Stomach (tissue), 9 donors: Measurements from ENCODE around the gene TRIM4. TPM values are rescaled to one million over a fixed set of nuclear protein-coding genes. Genes with fewer than 3 reads are reported as not detected.
A peak's percentile ranks its signal among the peaks of the same experiment; 100 is the strongest.

Experiments used
- DNase-seq, 2 donors: peaks; one replicate each; pipeline versions ENCODE4 v3.0.0 to v3.0.0-alpha.2; 2013 to 2019
- H3K27ac ChIP-seq, 5 donors: fragments of 200-600 bp in 4 of 5; sonication (generic) in 4 of 5; one replicate each; pipeline ENCODE4 v1.5.1; 2013 to 2019; ENCODE audit warnings: mild to moderate bottlenecking in 1 of 5, moderate library complexity in 1 of 5
- H3K27me3 ChIP-seq, 3 donors: fragments of 200-600 bp; sonication (generic); one replicate each; pipeline ENCODE4 v1.5.1; 2017 to 2019; ENCODE audit warnings: mixed run types in 1 of 3
- H3K36me3 ChIP-seq, 4 donors: fragments of 200-600 bp; sonication (generic); 1 replicate in 3 of 4; 2 replicates in 1 of 4; pipeline ENCODE4 v1.5.1; 2016 to 2019
- H3K4me1 ChIP-seq, 4 donors: fragments of 200-600 bp; sonication (generic); one replicate each; pipeline ENCODE4 v1.5.1; 2016 to 2019
- H3K4me3 ChIP-seq, 4 donors: fragments of 200-600 bp; sonication (generic) in 3 of 4; one replicate each; pipeline ENCODE4 v1.5.1; 2016 to 2019; ENCODE audit warnings: mild to moderate bottlenecking in 1 of 4
- H3K9me3 ChIP-seq, 4 donors: fragments of 200-600 bp; sonication (generic); one replicate each; pipeline ENCODE4 v1.5.1; 2016 to 2019
- CTCF ChIP-seq, 7 experiments: fragments of 450-650 bp in 4 of 7; fragments of 200-600 bp in 3 of 7; sonication (generic) in 3 of 7; IDR thresholded peaks; one replicate each; pipeline ENCODE4 v1.5.1; 2016 to 2019; ENCODE audit warnings: antibody characterized with exemption in 7 of 7, control low read depth in 2 of 7, mild to moderate bottlenecking in 1 of 7
- EP300 ChIP-seq: sonication (generic); formaldehyde crosslinking; IDR thresholded peaks from one replicate; pipeline ENCODE4 v1.6.1; 2017; ENCODE audit warnings: antibody characterized with exemption
- POLR2A ChIP-seq, 4 donors: fragments of 450-650 bp; IDR thresholded peaks; one replicate each; pipeline ENCODE4 v1.6.1; 2016; ENCODE audit warnings: antibody characterized with exemption in 4 of 4, control low read depth in 2 of 4, mild to moderate bottlenecking in 1 of 4, moderate library complexity in 1 of 4
- POLR2AphosphoS5 ChIP-seq, 3 donors: sonication (generic); formaldehyde crosslinking; IDR thresholded peaks; one replicate each; pipeline ENCODE4 v1.6.1; 2016; ENCODE audit warnings: antibody characterized with exemption in 3 of 3
- WGBS, 5 donors: extraction: QIAGEN DNeasy Blood & Tissue Kit in 3 of 5; methylation state at CpG; one replicate each; pipeline versions ENCODE4 v1.1.5 to v1.1.7; 2013 to 2018; 5-methylcytosine and 5-hydroxymethylcytosine counted together
- intact Hi-C: fragments of 100-400 bp; cut with DNase I; formaldehyde crosslinking; loops from one replicate; pipeline ENCODE4 v1.15.1; 2023; ENCODE audit warnings: low total_unique reads
- polyA plus RNA-seq, 3 donors: library from polyadenylated mRNA; stranded (reverse); fragments of 200-250 nt; gene quantifications; one replicate each; pipeline ENCODE4 v1.2.3, GENCODE V29; 2013
- total RNA-seq, 5 donors: library from RNA; depleted of rRNA; stranded (reverse); fragments of >200 nt; gene quantifications; one replicate each; pipeline versions ENCODE4 v1.1.0 to v1.2.3, GENCODE V29; 2014 to 2016
- donor health status: healthy with polysubstance abuse.
- donor health status: Bipolar disorder and iron deficiency.
- donor health status: healthy.

The TRIM4 gene
- total and polyA plus RNA-seq, 8 donors = 12.6 to 46.1 (median 30.3) TPM

- H3K9me3 ChIP-seq = no peaks in the 10 kb centered on the region
Measured at GRCh38 chr7:99930376-99930775, 11.0 kb upstream of the TRIM4 start.

GRCh38 chr7:99929730-99930053 is 10.4 kb upstream of the TRIM4 start:
- intact Hi-C loops = no loop called here
- TF ChIP-seq CTCF (IDR thresholded peaks at IDR 0.05) = no peak
- no peak for TF ChIP-seq EP300
- TF ChIP-seq POLR2AphosphoS5 (IDR thresholded peaks at IDR 0.05) = no peak
- no peak for TF ChIP-seq POLR2A (IDR thresholded peaks at IDR 0.05)
- no peak for DNase-seq
- Histone ChIP-seq H3K36me3 (no peaks in the 10 kb centered on the region), H3K27ac (no peak overlapping the region), H3K27me3 (peaks cover 0 to 38% (median 0%) of the 10 kb centered on the region in 3 donors), H3K9me3 (no peaks in the 10 kb centered on the region), H3K4me3 (no peak overlapping the region), H3K4me1 (peaks cover 0 to 13% (median 6%) of the 10 kb centered on the region in 4 donors)
- WGBS, 5 donors = 16 to 27% (median 23%) methylated on average over 2 of the region's 2 CpGs

More at GRCh38 chr7:99930376-99930775, 11.0 kb upstream of the TRIM4 start:
- H3K4me3 ChIP-seq = no peak overlapping the region
- H3K36me3 ChIP-seq = no peaks in the 10 kb centered on the region
- H3K27ac ChIP-seq = no peak overlapping the region
- TF ChIP-seq POLR2AphosphoS5 (IDR thresholded peaks at IDR 0.05) (no peak), POLR2A (IDR thresholded peaks at IDR 0.05) (no peak), CTCF (IDR thresholded peaks at IDR 0.05) (no peak), EP300 (no peak)
- H3K27me3 ChIP-seq = peaks cover 0 to 44% (median 4%) of the 10 kb centered on the region in 3 donors
- DNase-seq = no peak
- intact Hi-C loops = no loop called here
- WGBS, 5 donors = 81 to 88% (median 84%) methylated on average over 3 of the region's 3 CpGs
- H3K4me1 ChIP-seq = peaks cover 0 to 13% (median 6%) of the 10 kb centered on the region in 4 donors

- no peak within 1 kb of the TSS for H3K27ac ChIP-seq
- H3K4me1 ChIP-seq = peaks cover 0 to 13% (median 6%) of the 10 kb centered on the region in 4 donors
- no peaks in the 10 kb centered on the region for H3K9me3 ChIP-seq
- peak; percentile 48 to 80 for DNase-seq
- peak in 1 of 3 donors; percentile 9 for TF ChIP-seq POLR2AphosphoS5 (IDR thresholded peaks at IDR 0.05)
- peak in 1 of 7 experiments; percentile 18 for TF ChIP-seq CTCF (IDR thresholded peaks at IDR 0.05)
- TF ChIP-seq EP300 = no peak
- peaks cover 0 to 35% (median 0%) of the 10 kb centered on the region in 3 donors for H3K27me3 ChIP-seq
- no peaks in the 10 kb centered on the region for H3K36me3 ChIP-seq
- intact Hi-C loops = no loop called here
- WGBS, 5 donors = 15 to 22% (median 17%) methylated on average over 14 to 22 of the region's 22 CpGs
- H3K4me3 ChIP-seq = peak within 1 kb of the TSS; percentile 17 to 30 (median 24)
Measured at GRCh38 chr7:99928994-99929729, 9.8 kb upstream of the TRIM4 start, which contains the start of gene GJC3. GJC3 (minus strand) TSS chr7:99929620; CDS start chr7:99929620, 0 bp downstream.

GRCh38 chr7:99928188-99928587 is 8.9 kb upstream of the TRIM4 start:
- peaks cover 0 to 13% (median 6%) of the 10 kb centered on the region in 4 donors for H3K4me1 ChIP-seq
- 72 to 88% (median 80%) methylated on average over 2 of the region's 2 CpGs for WGBS, 5 donors
- peaks cover 0 to 25% (median 0%) of the 10 kb centered on the region in 3 donors for H3K27me3 ChIP-seq
- no peaks in the 10 kb centered on the region for H3K9me3 ChIP-seq
- intact Hi-C loops = no loop called here
- DNase-seq = no peak
- no peak overlapping the region for H3K27ac ChIP-seq
- no peaks in the 10 kb centered on the region for H3K36me3 ChIP-seq
- TF ChIP-seq POLR2A (IDR thresholded peaks at IDR 0.05) (no peak), CTCF (IDR thresholded peaks at IDR 0.05) (no peak), POLR2AphosphoS5 (IDR thresholded peaks at IDR 0.05) (no peak)
- no peak overlapping the region for H3K4me3 ChIP-seq
